ENCODE data around the gene NRARP. TPM values are rescaled to one million over a fixed set of nuclear protein-coding genes. Genes with fewer than 3 reads are reported as not detected.

NRARP gene
- total RNA-seq, 2 experiments from 2014 or later: 6.9 to 8.9 TPM

DNA sequence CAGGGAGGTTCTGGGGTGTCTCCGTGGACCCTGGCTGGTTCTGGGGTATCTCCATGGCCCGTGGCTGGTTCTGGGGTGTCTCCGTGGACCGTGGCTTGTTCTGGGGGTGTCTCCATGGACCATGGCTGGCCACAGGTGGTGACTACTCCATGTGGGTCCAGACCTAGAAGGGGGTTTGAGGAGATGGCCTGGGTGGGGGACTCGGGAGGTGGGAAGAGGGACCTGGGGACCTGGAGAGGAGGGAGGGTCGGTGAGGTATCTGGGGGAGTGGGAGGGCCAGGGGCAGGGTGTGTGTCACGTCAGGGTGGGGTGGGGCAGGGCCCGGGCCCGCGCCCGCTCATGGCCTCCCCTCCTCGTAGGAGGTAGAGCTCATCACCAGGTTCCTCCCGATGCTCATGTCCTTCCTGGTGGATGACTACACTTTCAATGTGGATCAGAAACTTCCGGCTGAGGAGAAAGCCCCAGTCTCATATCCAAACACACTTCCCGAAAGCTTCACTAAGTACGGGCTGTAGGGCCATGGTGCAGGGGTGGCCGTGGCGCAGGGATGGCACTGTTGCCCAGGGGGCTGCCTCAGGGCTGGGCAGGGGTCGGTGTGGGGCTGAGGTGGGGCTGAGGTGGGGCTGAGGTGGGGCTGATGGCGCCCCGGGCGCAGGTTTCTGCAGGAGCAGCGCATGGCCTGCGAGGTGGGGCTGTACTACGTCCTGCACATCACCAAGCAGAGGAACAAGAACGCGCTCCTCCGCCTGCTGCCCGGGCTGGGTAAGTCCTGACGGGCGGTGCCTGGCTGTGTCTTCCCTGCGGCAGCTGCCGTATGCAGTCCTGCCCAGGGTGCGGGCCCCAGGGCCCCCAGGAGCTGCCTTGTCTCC lies 35.3 kb downstream of the NRARP start:
- peak overlapping the region; percentile 90 for H3K27ac ChIP-seq (ENCODE audit: low read depth, low read length, poor library complexity, severe bottlenecking)
- H3K4me3 ChIP-seq (ENCODE audit: low read depth, low read length, poor library complexity, severe bottlenecking): peak overlapping the region; percentile 65
- TF ChIP-seq, protein P1, sequence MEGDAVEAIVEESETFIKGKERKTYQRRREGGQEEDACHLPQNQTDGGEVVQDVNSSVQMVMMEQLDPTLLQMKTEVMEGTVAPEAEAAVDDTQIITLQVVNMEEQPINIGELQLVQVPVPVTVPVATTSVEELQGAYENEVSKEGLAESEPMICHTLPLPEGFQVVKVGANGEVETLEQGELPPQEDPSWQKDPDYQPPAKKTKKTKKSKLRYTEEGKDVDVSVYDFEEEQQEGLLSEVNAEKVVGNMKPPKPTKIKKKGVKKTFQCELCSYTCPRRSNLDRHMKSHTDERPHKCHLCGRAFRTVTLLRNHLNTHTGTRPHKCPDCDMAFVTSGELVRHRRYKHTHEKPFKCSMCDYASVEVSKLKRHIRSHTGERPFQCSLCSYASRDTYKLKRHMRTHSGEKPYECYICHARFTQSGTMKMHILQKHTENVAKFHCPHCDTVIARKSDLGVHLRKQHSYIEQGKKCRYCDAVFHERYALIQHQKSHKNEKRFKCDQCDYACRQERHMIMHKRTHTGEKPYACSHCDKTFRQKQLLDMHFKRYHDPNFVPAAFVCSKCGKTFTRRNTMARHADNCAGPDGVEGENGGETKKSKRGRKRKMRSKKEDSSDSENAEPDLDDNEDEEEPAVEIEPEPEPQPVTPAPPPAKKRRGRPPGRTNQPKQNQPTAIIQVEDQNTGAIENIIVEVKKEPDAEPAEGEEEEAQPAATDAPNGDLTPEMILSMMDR (conservative IDR thresholded peaks at IDR 0.05; ENCODE audit: low read length): no peak
- no peak for TF ChIP-seq EZH2phosphoT487 (IDR thresholded peaks at IDR 0.05; ENCODE audit: borderline replicate concordance, low read depth, low read length)
- intact Hi-C loops (cut with micrococcal nuclease; ENCODE audit: unreplicated experiment): no loop called here
- H4K20me1 ChIP-seq (ENCODE audit: insufficient read depth, low read length): no peaks in the 10 kb centered on the region
- no peaks in the 10 kb centered on the region for H3K9me3 ChIP-seq (ENCODE audit: low read length)
- no TSS peak for BruUV-seq (replicated peaks)
- H3K79me2 ChIP-seq (ENCODE audit: insufficient read depth, low read depth, low read length): peaks cover 18% of the 10 kb centered on the region; the same call in 1 of the 2 replicates
- no peak overlapping the region for H2AFZ ChIP-seq (ENCODE audit: low read length)
- peaks cover 48% of the 10 kb centered on the region for H3K4me1 ChIP-seq (ENCODE audit: insufficient read depth, low read length, poor library complexity, severe bottlenecking)
- H3K4me2 ChIP-seq (ENCODE audit: low read length): peak overlapping the region; percentile 90
- ChIA-PET POLR2A (interaction anchor here (0.6 to 1.1 kb wide), 2 partner anchors 13 to 116 kb away, joined by 3 to 5 read pairs; no protein-coding TSS in a partner anchor), CTCF (ENCODE audit: unreplicated experiment) (interaction anchor here (0.6 kb wide), 1 partner anchor 173 kb away, joined by 3 read pairs; no protein-coding TSS in a partner anchor)
- H3K36me3 ChIP-seq (ENCODE audit: insufficient read depth, low read length): peaks cover 66% of the 10 kb centered on the region
- H3K9me2 ChIP-seq (ENCODE audit: insufficient read depth, low read length): no peaks in the 10 kb centered on the region
- DNase-seq (ENCODE audit: low spot score): no peak

DNA sequence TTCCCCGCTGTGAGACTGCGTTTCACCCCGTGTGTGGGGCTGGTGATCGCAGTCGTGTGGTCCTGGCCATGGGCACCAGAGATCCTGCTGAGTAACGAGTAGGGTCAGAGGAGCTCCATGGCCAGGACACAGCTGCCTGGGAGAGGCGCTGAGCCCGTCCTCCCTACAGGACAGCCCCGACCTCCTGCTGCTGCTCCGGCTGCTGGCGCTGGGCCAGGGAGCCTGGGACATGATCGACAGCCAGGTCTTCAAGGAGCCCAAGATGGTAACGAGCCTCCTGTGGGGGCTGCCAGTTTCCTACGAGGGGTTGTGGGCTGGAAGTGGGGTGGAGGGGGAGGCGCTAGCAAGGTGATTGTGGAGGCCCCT lies 35.9 kb downstream of the NRARP start:
- BruUV-seq (replicated peaks): no TSS peak
- CTCF ChIA-PET (ENCODE audit: unreplicated experiment): no interaction called here
- H3K36me3 ChIP-seq (ENCODE audit: insufficient read depth, low read length): peaks cover 64% of the 10 kb centered on the region
- no peak for DNase-seq (ENCODE audit: low spot score)
- H3K27ac ChIP-seq (ENCODE audit: low read depth, low read length, poor library complexity, severe bottlenecking): peak overlapping the region; percentile 90
- intact Hi-C loops (cut with micrococcal nuclease; ENCODE audit: unreplicated experiment): no loop called here
- H3K4me2 ChIP-seq (ENCODE audit: low read length): no peak overlapping the region
- H3K79me2 ChIP-seq (ENCODE audit: insufficient read depth, low read depth, low read length): peaks cover 18% of the 10 kb centered on the region; the same call in 1 of the 2 replicates
- H3K9me2 ChIP-seq (ENCODE audit: insufficient read depth, low read length): no peaks in the 10 kb centered on the region
- TF ChIP-seq, protein P1 (conservative IDR thresholded peaks at IDR 0.05; ENCODE audit: low read length): no peak
- TF ChIP-seq EZH2phosphoT487 (IDR thresholded peaks at IDR 0.05; ENCODE audit: borderline replicate concordance, low read depth, low read length): no peak
- peaks cover 44% of the 10 kb centered on the region for H3K4me1 ChIP-seq (ENCODE audit: insufficient read depth, low read length, poor library complexity, severe bottlenecking)
- POLR2A ChIA-PET: interaction anchor here (1.1 kb wide), 1 partner anchor 12 kb away, joined by 3 read pairs; no protein-coding TSS in a partner anchor
- no peaks in the 10 kb centered on the region for H4K20me1 ChIP-seq (ENCODE audit: insufficient read depth, low read length)
- H2AFZ ChIP-seq (ENCODE audit: low read length): no peak overlapping the region
- no peaks in the 10 kb centered on the region for H3K9me3 ChIP-seq (ENCODE audit: low read length)
- no peak overlapping the region for H3K4me3 ChIP-seq (ENCODE audit: low read depth, low read length, poor library complexity, severe bottlenecking)
